ENCODE data around the gene WDR5B.
A peak's percentile ranks its signal among the peaks of the same experiment; 100 is the strongest.

The WDR5B gene

GRCh38 chr3:122415104-122415744 lies 638 bp downstream of the WDR5B start:
- H3K4me1 Mint-ChIP-seq, result peaks cover 45% of the 10 kb centered on the region
- peak overlapping the region; percentile 98 for H3K4me3 Mint-ChIP-seq
- DNase-seq, result peak; percentile 18
- H3K36me3 Mint-ChIP-seq (ENCODE audit: low read depth), result peaks cover 13% of the 10 kb centered on the region
- TF ChIP-seq CTCF (IDR thresholded peaks at IDR 0.05), result no peak
- H3K27me3 Mint-ChIP-seq (ENCODE audit: low read depth, poor library complexity), result no peaks in the 10 kb centered on the region
- no peaks in the 10 kb centered on the region for H3K9me3 Mint-ChIP-seq
- peak overlapping the region; percentile 94 for H3K27ac Mint-ChIP-seq

- H3K27ac Mint-ChIP-seq, result no peak overlapping the region
- H3K27me3 Mint-ChIP-seq (ENCODE audit: low read depth, poor library complexity), result no peaks in the 10 kb centered on the region
Measured at GRCh38 chr3:122414391-122414790, 1.5 kb downstream of the WDR5B start.

GRCh38 chr3:122410639-122411038 lies 5.2 kb downstream of the WDR5B start:
- Mint-ChIP-seq H3K4me1 (peaks cover 23% of the 10 kb centered on the region), H3K36me3 (ENCODE audit: low read depth) (peaks cover 34% of the 10 kb centered on the region), H3K27me3 (ENCODE audit: low read depth, poor library complexity) (no peaks in the 10 kb centered on the region), H3K27ac (no peak overlapping the region), H3K9me3 (no peaks in the 10 kb centered on the region), H3K4me3 (no peak overlapping the region)
- no peak for DNase-seq
- TF ChIP-seq CTCF (IDR thresholded peaks at IDR 0.05), result no peak

More at GRCh38 chr3:122414391-122414790, 1.5 kb downstream of the WDR5B start:
- no peak for TF ChIP-seq CTCF (IDR thresholded peaks at IDR 0.05)
- peaks cover 10% of the 10 kb centered on the region for H3K36me3 Mint-ChIP-seq (ENCODE audit: low read depth)
- DNase-seq, result no peak
- peaks cover 43% of the 10 kb centered on the region for H3K4me1 Mint-ChIP-seq
- H3K4me3 Mint-ChIP-seq, result peak overlapping the region; percentile 98
- no peaks in the 10 kb centered on the region for H3K9me3 Mint-ChIP-seq

GRCh38 chr3:122410111-122410510 lies 5.8 kb downstream of the WDR5B start:
- Mint-ChIP-seq H3K36me3 (ENCODE audit: low read depth) (peaks cover 34% of the 10 kb centered on the region), H3K27ac (peak overlapping the region; percentile 58), H3K4me3 (no peak overlapping the region), H3K9me3 (no peaks in the 10 kb centered on the region), H3K27me3 (ENCODE audit: low read depth, poor library complexity) (no peaks in the 10 kb centered on the region), H3K4me1 (peaks cover 19% of the 10 kb centered on the region)
- no peak for TF ChIP-seq CTCF (IDR thresholded peaks at IDR 0.05)
- no peak for DNase-seq

GRCh38 chr3:122409446-122409845 lies 6.4 kb downstream of the WDR5B start:
- peaks cover 13% of the 10 kb centered on the region for H3K4me1 Mint-ChIP-seq
- peak overlapping the region; percentile 93 for H3K27ac Mint-ChIP-seq
- no peak overlapping the region for H3K4me3 Mint-ChIP-seq
- H3K9me3 Mint-ChIP-seq, result no peaks in the 10 kb centered on the region
- DNase-seq, result no peak
- no peak for TF ChIP-seq CTCF (IDR thresholded peaks at IDR 0.05)
- H3K36me3 Mint-ChIP-seq (ENCODE audit: low read depth), result peaks cover 34% of the 10 kb centered on the region
- H3K27me3 Mint-ChIP-seq (ENCODE audit: low read depth, poor library complexity), result no peaks in the 10 kb centered on the region

- peaks cover 3% of the 10 kb centered on the region for H3K4me1 Mint-ChIP-seq
- H3K4me3 Mint-ChIP-seq, result no peak overlapping the region
- TF ChIP-seq CTCF (IDR thresholded peaks at IDR 0.05), result no peak
- H3K27ac Mint-ChIP-seq, result no peak overlapping the region
- H3K36me3 Mint-ChIP-seq (ENCODE audit: low read depth), result peaks cover 39% of the 10 kb centered on the region
- DNase-seq, result no peak
- no peaks in the 10 kb centered on the region for H3K27me3 Mint-ChIP-seq (ENCODE audit: low read depth, poor library complexity)
- no peaks in the 10 kb centered on the region for H3K9me3 Mint-ChIP-seq
Measured at GRCh38 chr3:122407946-122408345, 7.9 kb downstream of the WDR5B start.
